GM23338 (cell line): Measurements from ENCODE around the gene WDR93.

Experiments used
- CREB1 ChIP-seq: fragments of 250-450 bp; sonication (Bioruptor Pico); IDR thresholded peaks from 2 replicates; pipeline ENCODE4 v1.5.0; 2020; ENCODE audit warnings: low read depth, mild to moderate bottlenecking, moderate library complexity
- CTCF ChIP-seq, 2 experiments: fragments of 200-600 bp in 1 of 2; sonication (generic) in 1 of 2; conservative IDR thresholded peaks; 2 replicates each; pipeline versions ENCODE4 v1.5.1 to v1.6.1; 2016 to 2017; ENCODE audit warnings: antibody characterized with exemption in 2 of 2, low read depth in 2 of 2, mild to moderate bottlenecking in 2 of 2, moderate library complexity in 1 of 2
- ETS1 ChIP-seq: IDR thresholded peaks from 2 replicates; pipeline ENCODE4 v1.6.1; 2016; ENCODE audit warnings: antibody characterized with exemption
- EZH2 ChIP-seq: fragments of 200-600 bp; sonication (generic); IDR thresholded peaks from one replicate; pipeline ENCODE4 v1.8.0; 2017; ENCODE audit warnings: antibody characterized with exemption, mild to moderate bottlenecking, low read depth; ENCODE audit not compliant: unreplicated experiment
- EZH2phosphoT487 ChIP-seq: fragments of 200-600 bp; sonication (generic); IDR thresholded peaks from one replicate; pipeline ENCODE4 v1.8.1; 2018; ENCODE audit warnings: antibody characterized with exemption; ENCODE audit not compliant: unreplicated experiment
- NANOG ChIP-seq: IDR thresholded peaks from 2 replicates; pipeline ENCODE4 v1.6.1; 2016; ENCODE audit warnings: antibody characterized with exemption, borderline replicate concordance
- POLR2AphosphoS5 ChIP-seq: IDR thresholded peaks from 2 replicates; pipeline ENCODE4 v1.6.1; 2016; ENCODE audit warnings: antibody characterized with exemption, low read depth
- ZNF114 ChIP-seq: fragments of 250-450 bp; sonication (Bioruptor Pico); IDR thresholded peaks from 2 replicates; pipeline ENCODE4 v1.5.0; 2020; ENCODE audit warnings: mild to moderate bottlenecking, moderate library complexity

GRCh38 chr15:89656116-89656815 lies 34.3 kb upstream of the WDR93 start:
- no peak for TF ChIP-seq CTCF (conservative IDR thresholded peaks at IDR 0.05; ENCODE audit: low read depth in 2 of 2)
- TF ChIP-seq POLR2AphosphoS5: no peak
- no peak for TF ChIP-seq ETS1
- no peak for TF ChIP-seq CREB1
- no peak for TF ChIP-seq EZH2
- no peak for TF ChIP-seq NANOG
- no peak for TF ChIP-seq ZNF114
- no peak for TF ChIP-seq EZH2phosphoT487
